ES-I3 (cell line): Measurements from ENCODE around the gene DNAAF8.
"Not testable (repeated sequence)": the region's sequence is repeated elsewhere in the genome, so short reads cannot be mapped to it uniquely, and the experiment has no call there.

Source experiments
- H3K36me3 ChIP-seq: 2 replicates; pipeline ENCODE4 v1.6.1; 2013; ENCODE audit warnings: mild to moderate bottlenecking, low read length, control low read depth, moderate library complexity; ENCODE audit not compliant: insufficient read depth
- H3K4me1 ChIP-seq: 2 replicates; pipeline ENCODE4 v1.6.1; 2013; ENCODE audit warnings: mild to moderate bottlenecking, control low read depth, low read length; ENCODE audit not compliant: insufficient read depth
- H3K9ac ChIP-seq: 2 replicates; pipeline ENCODE4 v1.6.1; 2013; ENCODE audit warnings: low read depth, mild to moderate bottlenecking, low read length, moderate library complexity
- H3K9me3 ChIP-seq: 2 replicates; pipeline ENCODE4 v1.6.1; 2013; ENCODE audit warnings: mild to moderate bottlenecking, low read length, moderate library complexity; ENCODE audit not compliant: control insufficient read depth, insufficient read depth

DNAAF8 gene

DNA sequence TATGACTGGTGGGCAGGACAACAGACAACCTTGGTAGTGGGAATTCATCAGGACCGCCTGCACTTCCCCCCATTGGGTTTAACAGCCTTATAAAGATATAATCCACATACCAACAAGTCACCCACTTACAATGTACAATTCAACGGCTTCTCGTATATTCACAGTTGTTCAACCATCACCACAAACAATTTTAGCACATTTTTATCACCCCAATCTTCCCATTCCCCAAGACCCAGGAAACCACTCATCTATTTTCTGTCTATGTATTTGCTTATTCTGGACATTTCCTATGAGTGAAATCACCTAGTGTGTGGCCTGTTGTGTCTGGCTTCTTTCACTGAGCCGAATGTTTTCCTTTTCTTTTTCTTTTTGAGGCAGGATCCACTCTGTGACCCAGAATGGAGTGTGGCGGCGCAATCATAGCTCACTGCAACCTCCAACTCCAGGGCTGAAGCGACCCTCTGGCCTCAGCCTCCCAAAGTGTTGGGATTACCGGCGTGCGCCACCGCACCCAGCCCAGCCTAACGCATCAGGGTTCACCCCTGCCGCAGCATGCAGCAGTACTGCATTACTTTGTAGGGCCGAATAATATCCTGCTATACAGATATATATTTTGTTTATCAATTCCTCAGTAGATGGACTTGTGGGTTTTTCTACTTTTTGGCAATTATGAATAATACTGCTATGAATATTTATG, 11.1 kb upstream of the DNAAF8 start:
- H3K9me3 ChIP-seq: no peaks in the 10 kb centered on the region
- no peak overlapping the region for H3K9ac ChIP-seq
- peaks cover 11% of the 10 kb centered on the region; the same call in 1 of the 2 replicates for H3K36me3 ChIP-seq
- no peaks in the 10 kb centered on the region; the same call in 1 of the 2 replicates for H3K4me1 ChIP-seq

DNA sequence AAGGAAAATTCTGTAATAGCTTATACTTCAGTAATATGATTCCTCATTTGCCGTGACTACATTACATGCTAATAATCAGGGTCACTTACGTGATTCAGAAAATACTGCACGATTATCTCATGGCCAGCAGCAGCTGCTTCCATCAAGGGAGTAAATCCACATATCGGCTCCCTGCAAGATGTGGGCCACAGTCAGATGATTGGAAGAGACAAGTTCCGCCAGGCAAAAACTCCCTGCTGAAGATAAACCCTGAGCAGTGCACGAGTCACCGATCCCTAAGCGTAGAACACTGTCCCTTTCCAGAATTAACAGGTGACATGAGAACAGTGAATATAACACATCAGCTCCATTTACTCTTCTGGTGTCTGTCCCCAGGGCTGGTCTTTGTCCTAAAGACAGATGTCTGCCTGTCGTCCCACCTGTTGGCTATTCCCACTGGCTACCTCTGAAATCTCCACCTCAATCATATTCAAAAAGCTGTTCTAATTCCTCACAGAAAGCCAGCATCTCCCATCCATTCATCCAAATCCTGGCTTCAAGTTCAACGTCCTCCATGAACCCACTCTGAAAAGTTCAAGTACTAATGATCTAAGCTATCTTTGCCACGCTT, 9.6 kb upstream of the DNAAF8 start:
- H3K4me1 ChIP-seq: no peaks in the 10 kb centered on the region
- H3K9ac ChIP-seq: no peak overlapping the region
- H3K9me3 ChIP-seq: no peaks in the 10 kb centered on the region
- peaks cover 16% of the 10 kb centered on the region for H3K36me3 ChIP-seq

DNA sequence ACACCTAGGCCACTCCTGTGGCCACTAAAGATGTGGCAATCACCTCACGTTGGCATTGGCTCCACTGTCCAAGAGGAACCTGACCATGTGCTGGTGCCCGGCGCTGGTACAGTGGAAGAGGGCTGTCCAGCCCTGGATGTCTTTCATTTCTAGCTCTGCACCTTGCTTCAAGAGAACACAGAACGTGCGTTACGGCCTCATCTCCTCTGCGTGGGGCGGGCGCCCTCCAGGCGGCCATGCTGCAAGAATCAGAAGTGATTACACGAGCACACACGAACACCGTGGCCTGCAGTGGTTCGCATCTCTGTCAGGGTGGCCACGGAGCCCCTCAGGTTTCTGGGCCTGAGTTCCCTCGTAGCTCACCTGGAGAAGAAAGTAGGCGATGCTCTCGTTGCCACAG, 7.7 kb upstream of the DNAAF8 start:
- peaks cover 20% of the 10 kb centered on the region for H3K36me3 ChIP-seq

DNA sequence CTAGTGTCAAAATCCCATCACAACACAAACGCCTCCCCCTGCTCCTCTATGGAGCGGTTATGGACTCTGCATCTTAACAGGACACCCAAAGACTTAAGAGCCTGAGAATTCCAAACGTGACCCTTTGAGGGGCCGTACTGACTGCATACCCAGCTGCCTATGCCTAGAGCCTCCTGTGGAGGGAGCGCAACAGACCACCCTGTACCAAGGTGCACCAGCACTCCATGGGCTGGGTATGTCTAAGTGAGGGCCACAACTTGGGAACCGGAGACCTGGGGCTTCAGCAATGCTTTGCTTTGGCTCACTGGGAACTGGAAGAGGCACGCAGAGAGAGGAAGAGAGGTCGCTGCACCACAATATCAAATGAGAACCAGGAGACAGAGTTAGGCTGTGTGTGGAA, 5.7 kb upstream of the DNAAF8 start:
- H3K9ac ChIP-seq: no peak overlapping the region
- H3K4me1 ChIP-seq: no peaks in the 10 kb centered on the region
- H3K36me3 ChIP-seq: peaks cover 18% of the 10 kb centered on the region
- no peaks in the 10 kb centered on the region for H3K9me3 ChIP-seq

More for the DNA sequence above, 7.7 kb upstream of the DNAAF8 start:
- H3K4me1 ChIP-seq: no peaks in the 10 kb centered on the region
- no peak overlapping the region for H3K9ac ChIP-seq
- H3K9me3 ChIP-seq: no peaks in the 10 kb centered on the region

DNA sequence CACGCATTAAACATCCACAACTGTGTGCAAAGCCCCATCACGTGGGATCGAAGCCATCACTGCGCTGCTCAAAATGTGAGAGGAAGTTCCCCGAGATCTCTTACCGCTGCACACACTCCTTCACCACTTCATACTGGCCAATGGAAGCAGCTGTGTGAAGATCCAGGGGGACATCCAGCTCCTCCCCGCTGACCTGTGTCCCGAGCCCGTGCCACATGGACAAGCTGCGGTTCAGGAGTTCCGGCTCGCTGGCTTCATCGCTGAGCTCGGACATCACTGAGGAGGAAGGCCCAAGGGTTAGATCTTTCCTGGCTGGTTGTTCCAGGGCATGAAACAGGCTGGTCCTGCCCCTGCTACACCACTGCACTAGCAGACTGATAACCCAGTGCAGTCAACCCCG, 4.5 kb upstream of the DNAAF8 start:
- Histone ChIP-seq H3K9me3 (no peaks in the 10 kb centered on the region), H3K36me3 (peaks cover 16% of the 10 kb centered on the region), H3K9ac (no peak overlapping the region), H3K4me1 (no peaks in the 10 kb centered on the region)

DNA sequence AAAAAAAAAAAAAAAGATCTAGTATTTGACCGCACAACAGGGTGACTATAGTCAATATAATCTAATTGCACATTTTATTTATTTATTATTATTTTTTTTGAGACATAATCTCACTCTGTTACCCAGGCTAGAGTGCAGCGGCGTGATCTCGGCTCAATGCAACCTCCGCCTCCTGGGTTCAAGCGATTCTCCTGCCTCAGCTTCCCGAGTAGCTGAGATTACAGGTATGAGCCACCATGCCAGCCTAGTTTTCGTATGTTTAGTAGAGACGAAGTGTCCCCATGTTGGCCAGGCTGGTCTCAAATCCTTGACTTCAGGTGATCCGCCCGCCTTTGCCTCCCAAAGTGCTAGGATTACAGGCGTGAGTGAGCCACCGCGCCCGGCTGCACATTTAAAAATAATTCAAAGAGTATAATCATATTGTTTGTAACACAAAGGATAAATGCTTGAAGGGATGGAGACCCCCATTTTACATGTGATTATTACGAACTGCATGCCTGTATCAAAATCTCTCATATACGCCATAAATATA, 1.1 kb upstream of the DNAAF8 start:
- Histone ChIP-seq H3K9me3 (no peaks in the 10 kb centered on the region), H3K36me3 (peaks cover 9% of the 10 kb centered on the region), H3K9ac (peak overlapping the region; percentile 96), H3K4me1 (no peaks in the 10 kb centered on the region)

- Histone ChIP-seq H3K9me3 (no peaks in the 10 kb centered on the region), H3K9ac (peak overlapping the region; percentile 96), H3K4me1 (no peaks in the 10 kb centered on the region), H3K36me3 (peaks cover 8% of the 10 kb centered on the region)
These were observed 632 bp upstream of the DNAAF8 start for GRCh38 chr16:4733747-4734062.

DNA sequence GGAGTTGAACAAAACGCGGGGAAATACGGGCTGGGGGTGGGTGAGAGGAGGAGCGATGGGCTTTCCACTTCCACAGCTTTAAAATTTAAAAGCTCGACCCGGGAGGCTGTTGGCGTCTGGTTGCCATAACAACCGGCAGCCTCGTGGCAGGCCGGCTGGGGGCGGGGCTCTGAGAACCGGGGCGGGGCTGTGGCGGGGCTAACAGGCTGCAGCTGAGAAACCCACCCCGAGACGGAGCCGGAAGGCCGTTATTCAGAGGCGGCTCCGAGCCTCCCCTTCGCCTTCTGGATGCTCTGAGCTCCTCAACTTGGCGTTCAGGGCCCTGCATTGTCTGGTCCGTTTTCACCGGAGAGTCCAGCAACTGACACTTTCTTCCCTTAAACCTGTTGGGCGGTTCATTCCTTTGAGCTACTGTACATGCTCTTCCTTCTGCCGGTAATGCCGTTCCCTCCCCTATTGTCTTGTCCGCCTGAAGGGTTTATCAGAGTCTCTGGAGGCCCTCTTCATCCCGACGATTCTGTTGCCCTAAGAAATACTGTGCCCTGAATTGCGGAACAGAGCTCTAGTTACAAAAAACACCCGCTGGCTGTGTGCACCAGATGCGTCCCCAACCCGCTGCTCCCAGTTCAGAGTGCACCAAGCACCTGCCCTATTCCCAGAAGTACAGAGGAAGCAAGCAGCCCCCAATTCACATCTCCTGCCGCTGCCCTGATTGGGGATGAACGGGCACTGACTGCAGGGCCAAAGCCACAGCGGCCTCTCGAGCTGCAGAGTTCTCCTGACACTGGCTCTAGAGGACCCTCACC, 596 bp downstream of the DNAAF8 start:
- Histone ChIP-seq H3K4me1 (no peaks in the 10 kb centered on the region), H3K36me3 (0 out of 2 replicates have a peak, but pooled peaks cover 4% of the 10 kb centered on the region)

DNA sequence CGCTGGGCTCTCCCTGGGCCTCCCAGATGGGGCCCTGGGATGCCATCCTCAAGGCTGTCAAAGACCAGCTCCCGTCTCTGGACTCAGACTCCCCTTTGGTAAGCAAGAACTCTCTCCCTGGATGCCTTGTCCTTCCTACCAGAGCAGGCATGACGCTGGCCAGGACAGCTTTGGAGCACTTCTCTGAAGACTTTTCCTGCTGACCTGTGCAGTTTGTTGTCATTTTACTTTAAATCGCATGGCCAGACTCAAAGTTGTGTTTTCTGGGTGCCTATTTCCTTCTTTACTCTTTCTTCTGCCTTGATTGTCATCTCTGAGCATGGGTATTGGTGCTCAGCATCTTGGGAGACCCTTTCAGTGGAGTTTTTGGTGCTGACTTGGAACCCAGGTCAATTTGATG, 2.2 kb downstream of the DNAAF8 start:
- Histone ChIP-seq H3K9ac (no peak overlapping the region), H3K4me1 (no peaks in the 10 kb centered on the region; the same call in 1 of the 2 replicates), H3K36me3 (no peaks in the 10 kb centered on the region), H3K9me3 (no peaks in the 10 kb centered on the region)

More for the DNA sequence above, 596 bp downstream of the DNAAF8 start:
- H3K9ac ChIP-seq: peak overlapping the region; percentile 96
- no peaks in the 10 kb centered on the region for H3K9me3 ChIP-seq

- Histone ChIP-seq H3K9ac (no peak overlapping the region), H3K9me3 (no peaks in the 10 kb centered on the region), H3K4me1 (peaks cover 2% of the 10 kb centered on the region; the same call in 1 of the 2 replicates), H3K36me3 (no peaks in the 10 kb centered on the region)
These were observed 3.2 kb downstream of the DNAAF8 start for GRCh38 chr16:4737545-4737944.

- not testable (repeated sequence) for H3K4me1 ChIP-seq, H3K9me3 ChIP-seq, H3K9ac ChIP-seq, H3K36me3 ChIP-seq
These were observed 4.0 kb downstream of the DNAAF8 start for GRCh38 chr16:4738370-4738769.

GRCh38 chr16:4743226-4743878, 9.0 kb downstream of the DNAAF8 start:
- Histone ChIP-seq H3K4me1 (peaks cover 22% of the 10 kb centered on the region), H3K9me3 (no peaks in the 10 kb centered on the region), H3K9ac (peak overlapping the region; percentile 43), H3K36me3 (no peaks in the 10 kb centered on the region)

DNA sequence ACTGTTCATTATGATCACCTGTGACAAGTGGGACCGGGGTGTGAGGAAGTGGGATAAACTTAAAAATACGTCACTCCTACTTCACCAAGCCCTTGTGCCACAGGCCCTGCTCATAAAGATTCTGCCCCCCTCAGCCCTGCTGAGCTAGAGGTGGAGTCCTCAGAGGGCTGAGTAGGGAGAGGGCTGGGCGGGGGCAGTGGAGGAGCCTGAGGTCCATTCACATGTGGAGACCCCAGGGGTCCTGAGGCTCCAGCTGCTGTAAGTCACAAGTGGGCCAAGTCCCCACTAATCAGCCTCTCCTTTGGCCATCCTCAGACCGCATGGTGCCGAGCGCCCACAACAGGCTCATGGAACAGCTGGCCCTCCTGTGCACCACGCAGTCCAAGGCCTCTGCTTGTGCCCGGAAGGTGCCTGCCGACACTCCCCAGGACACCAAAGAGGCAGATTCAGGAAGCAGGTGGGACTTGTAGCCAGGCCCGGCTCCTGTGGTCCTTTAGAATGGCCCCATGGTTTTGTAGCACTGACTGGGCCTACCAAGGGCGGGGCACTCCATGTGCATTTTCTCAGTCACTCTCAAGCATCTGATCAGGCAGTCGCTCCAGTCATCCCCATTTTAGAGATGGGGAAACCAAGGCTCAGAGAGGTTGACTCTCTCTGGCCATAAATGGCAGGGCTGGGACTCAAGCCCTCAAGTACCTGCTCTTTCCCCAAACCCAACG, 10.4 kb downstream of the DNAAF8 start:
- Histone ChIP-seq H3K9me3 (no peaks in the 10 kb centered on the region), H3K36me3 (no peaks in the 10 kb centered on the region), H3K4me1 (peaks cover 22% of the 10 kb centered on the region), H3K9ac (no peak overlapping the region)

- H3K36me3 ChIP-seq: no peaks in the 10 kb centered on the region
These were observed 10.9 kb downstream of the DNAAF8 start for GRCh38 chr16:4745274-4745569.

More at GRCh38 chr16:4745274-4745569, 10.9 kb downstream of the DNAAF8 start:
- no peak overlapping the region for H3K9ac ChIP-seq
- peaks cover 22% of the 10 kb centered on the region for H3K4me1 ChIP-seq
- no peaks in the 10 kb centered on the region for H3K9me3 ChIP-seq
